ENCODE results near the gene CD99. TPM values are rescaled to one million over a fixed set of nuclear protein-coding genes. Genes with fewer than 3 reads are reported as not detected.
A peak's percentile ranks its signal among the peaks of the same experiment; 100 is the strongest.

The CD99 gene
- total and polyA plus RNA-seq, 2 of the 13 experiments (the other 11 are each of a cell fraction or from before 2014, with no cell fraction given), result 78.8 to 111 TPM

GRCh38 chrX:2666491-2666890 is 24.6 kb upstream of the CD99 start (continued):
- TF ChIP-seq USF2 (IDR thresholded peaks at IDR 0.05; ENCODE audit: low read depth, low read length) (no peak), USF2 (CRISPR knock-in tag; IDR thresholded peaks at IDR 0.05; ENCODE audit: borderline replicate concordance) (no peak), ATF1 (CRISPR knock-in tag; IDR thresholded peaks at IDR 0.05) (no peak), ZNF3 (CRISPR knock-in tag; IDR thresholded peaks at IDR 0.05) (no peak), RXRB (CRISPR knock-in tag; IDR thresholded peaks at IDR 0.05; ENCODE audit: borderline replicate concordance) (no peak), ZNF367 (CRISPR knock-in tag; IDR thresholded peaks at IDR 0.05; ENCODE audit: borderline replicate concordance) (no peak), ZNF468 (CRISPR knock-in tag; IDR thresholded peaks at IDR 0.05) (no peak), ZNF556 (CRISPR knock-in tag; IDR thresholded peaks at IDR 0.05; ENCODE audit: borderline replicate concordance) (no peak)

- H3K27ac ChIP-seq (ENCODE audit: extremely low read length, insufficient read depth, low read length), result no peak overlapping the region
- DNase-seq (ENCODE audit: low spot score) (no peak), FAIRE-seq (no peak), ATAC-seq (no peak)
- ChIA-PET CTCF (ENCODE audit: low intra/inter-chr PET ratio, low total read pairs) (no interaction called here), POLR2A (no interaction called here)
- no peaks in the 10 kb centered on the region for H3K27me3 ChIP-seq (ENCODE audit: control insufficient read depth in 1 of 2, insufficient read depth in 2 of 2, low read length in 2 of 2)
- peaks cover 9% of the 10 kb centered on the region for H3K4me1 ChIP-seq (ENCODE audit: insufficient read depth, low read length)
- H3K4me2 ChIP-seq (ENCODE audit: low read depth, low read length), result no peak overlapping the region
- WGBS (ENCODE audit: low lambda C conversion rate), result 80% methylated on average over 4 of the region's 4 CpGs
- no peak overlapping the region for H2AFZ ChIP-seq (ENCODE audit: low read length)
- H4K20me1 ChIP-seq (ENCODE audit: insufficient read depth, low read length), result no peaks in the 10 kb centered on the region
- intact Hi-C loops (cut with micrococcal nuclease; ENCODE audit: unreplicated experiment), result no loop called here
- no TSS peak for BruUV-seq (replicated peaks)
- no peaks in the 10 kb centered on the region for H3K9me3 ChIP-seq (ENCODE audit: low read length)
- in situ Hi-C loops (cut with HindIII; ENCODE audit: extremely low pct_ligation_motif_present, low pct_unique_long_range_greater_than_20kb), result no loop called here
- no peaks in the 10 kb centered on the region for H3K79me2 ChIP-seq (ENCODE audit: insufficient read depth, low read length)
- TF ChIP-seq RORA (CRISPR knock-in tag; IDR thresholded peaks at IDR 0.05), result no peak
- TF ChIP-seq MZF1 (CRISPR knock-in tag; IDR thresholded peaks at IDR 0.05; ENCODE audit: borderline replicate concordance), result no peak
- peak; percentile 48 to 81 for TF ChIP-seq MAFK (conservative IDR thresholded peaks at IDR 0.05 in 1 of 2, IDR thresholded peaks at IDR 0.05 in 1 of 2; ENCODE audit: low read length in 2 of 2)
- peak; percentile 67 for TF ChIP-seq MAFF (IDR thresholded peaks at IDR 0.05; ENCODE audit: low read depth, low read length)
- no peak overlapping the region for H3K4me3 ChIP-seq (replicated peaks in 1 of 3; ENCODE audit: insufficient read depth in 1 of 3, low read depth in 2 of 3, low read length in 3 of 3)
- H3K36me3 ChIP-seq (replicated peaks in 1 of 2; ENCODE audit: control insufficient read depth in 1 of 2, insufficient read depth in 2 of 2, low read length in 2 of 2), result no peaks in the 10 kb centered on the region
- no peak overlapping the region for H3K9ac ChIP-seq (ENCODE audit: insufficient read depth, low read depth, low read length)
These were observed 20.1 kb upstream of the CD99 start for GRCh38 chrX:2670978-2671377.

Data from HepG2 (cell line).